Caco-2 (cell line): ENCODE results near the gene ODAD3. TPM values are rescaled to one million over a fixed set of nuclear protein-coding genes. Genes with fewer than 3 reads are reported as not detected.

ENCODE experiments used
- BruUV-seq: library from RNA; stranded (reverse); fragments of 400-500 nt; replicated peaks from 2 replicates; lab custom pipeline; 2021; lab: Mats Ljungman, UMichigan
- CTCF ChIA-PET: fragments of 300-600 bp; sonication (Branson Sonifier 250); formaldehyde crosslinking; loops from one replicate; lab custom pipeline; 2022; ENCODE audit warnings: antibody characterized with exemption; lab: Charles Lee
- POLR2A ChIA-PET: fragments of 300-600 bp; sonication (Branson Sonifier 250); formaldehyde crosslinking; loops from one replicate; lab custom pipeline; 2022; ENCODE audit warnings: antibody characterized with exemption; lab: Charles Lee
- DNase-seq, 2 experiments: peaks; one replicate each; pipeline versions ENCODE4 v3.0.0 to v3.0.0-alpha.2; 2020 to 2022
- H3K27me3 ChIP-seq: replicated peaks from 2 replicates; pipeline ENCODE4 v1.6.0; 2011; ENCODE audit warnings: low read length; ENCODE audit not compliant: control insufficient read depth, insufficient read depth
- H3K36me3 ChIP-seq: 2 replicates; pipeline ENCODE4 v1.5.1; 2011; ENCODE audit warnings: low read length; ENCODE audit not compliant: control insufficient read depth, insufficient read depth
- H3K4me1 ChIP-seq: fragments of 250-450 bp; sonication (Bioruptor Pico); 2 replicates; pipeline ENCODE4 v1.5.1; 2020; ENCODE audit warnings: mild to moderate bottlenecking
- H3K4me3 ChIP-seq: 2 replicates; pipeline ENCODE4 v1.5.1; 2011; ENCODE audit warnings: low read depth, mild to moderate bottlenecking, control low read depth, low read length
- H3K9me3 ChIP-seq: fragments of 250-450 bp; sonication (Bioruptor Pico); 2 replicates; pipeline ENCODE4 v1.5.1; 2020; ENCODE audit warnings: mild to moderate bottlenecking, moderate library complexity
- H3K27ac Mint-ChIP-seq: one replicate; pipeline ENCODE4 v1.8.0; 2022; ENCODE audit warnings: mixed read lengths; ENCODE audit not compliant: unreplicated experiment
- H3K27me3 Mint-ChIP-seq: one replicate; pipeline ENCODE4 v1.8.0; 2022; ENCODE audit warnings: mixed read lengths; ENCODE audit not compliant: insufficient read depth, unreplicated experiment
- H3K36me3 Mint-ChIP-seq: one replicate; pipeline ENCODE4 v1.8.0; 2022; ENCODE audit warnings: mild to moderate bottlenecking, mixed read lengths; ENCODE audit not compliant: insufficient read depth, unreplicated experiment
- H3K4me1 Mint-ChIP-seq: one replicate; pipeline ENCODE4 v1.8.0; 2022; ENCODE audit warnings: low read depth, mixed read lengths; ENCODE audit not compliant: unreplicated experiment
- H3K4me3 Mint-ChIP-seq: one replicate; pipeline ENCODE4 v1.8.0; 2022; ENCODE audit warnings: mild to moderate bottlenecking, moderate library complexity, mixed read lengths; ENCODE audit not compliant: unreplicated experiment
- H3K9me3 Mint-ChIP-seq: one replicate; pipeline ENCODE4 v1.8.0; 2022; ENCODE audit warnings: mixed read lengths; ENCODE audit not compliant: unreplicated experiment
- CTCF ChIP-seq, 2 experiments: fragments of 200-600 bp in 1 of 2; IDR thresholded peaks; 1 replicate in 1 of 2; 2 replicates in 1 of 2; pipeline versions ENCODE4 v1.5.1 to v1.8.0; 2011 to 2022; ENCODE audit warnings: antibody characterized with exemption in 1 of 2, control low read depth in 1 of 2, inconsistent platforms in 1 of 2, low read depth in 1 of 2, low read length in 1 of 2, mild to moderate bottlenecking in 1 of 2, moderate library complexity in 1 of 2; ENCODE audit not compliant: insufficient read depth in 1 of 2, severe bottlenecking in 1 of 2, unreplicated experiment in 1 of 2
- intact Hi-C: fragments of 100-400 bp; cut with micrococcal nuclease; formaldehyde crosslinking; loops from one replicate; pipeline ENCODE4 v1.10.0; 2022; ENCODE audit not compliant: unreplicated experiment
- total RNA-seq: library from RNA; stranded (reverse); gene quantifications from 2 replicates; pipeline ENCODE4 v1.2.3, GENCODE V29; 2022

Gene ODAD3
- total RNA-seq, 1 experiment from 2014 or later, result not detected

GRCh38 chr19:11375143-11375948 lies 59.6 kb downstream of the ODAD3 start:
- TF ChIP-seq CTCF (IDR thresholded peaks at IDR 0.05; ENCODE audit: insufficient read depth in 1 of 2, low read depth in 1 of 2, low read length in 1 of 2, severe bottlenecking in 1 of 2, unreplicated experiment in 1 of 2), result no peak
- peak overlapping the region; percentile 35 for H3K4me3 ChIP-seq
- Mint-ChIP-seq H3K27me3 (no peaks in the 10 kb centered on the region), H3K4me1 (no peaks in the 10 kb centered on the region), H3K4me3 (no peak overlapping the region), H3K27ac (no peak overlapping the region), H3K36me3 (peaks cover 6% of the 10 kb centered on the region), H3K9me3 (no peaks in the 10 kb centered on the region)
- no peaks in the 10 kb centered on the region for H3K9me3 ChIP-seq
- TSS peak; percentile 82 for BruUV-seq
- H3K4me1 ChIP-seq, result peaks cover 10% of the 10 kb centered on the region; the same call in 1 of the 2 replicates
- intact Hi-C loops, result loop anchor here (2.0 kb wide), 2 partner anchors 29 to 83 kb away; partner anchors contain the start of genes CCDC159 and TMEM205
- no peaks in the 10 kb centered on the region for H3K27me3 ChIP-seq
- DNase-seq, result no peak
- POLR2A ChIA-PET, result interaction anchor here (0.5 to 1.7 kb wide), 17 partner anchors 8 to 222 kb away, joined by 3 to 19 read pairs (median 5); partner anchors contain the start of genes CCDC159, ECSIT, EPOR and ODAD3
- CTCF ChIA-PET, result interaction anchor here (0.7 to 2.1 kb wide), 13 partner anchors 8 to 161 kb away, joined by 3 to 30 read pairs (median 4); partner anchors contain the start of genes EPOR, ODAD3, PRKCSH and RAB3D
- H3K36me3 ChIP-seq, result no peaks in the 10 kb centered on the region

- ChIA-PET CTCF (interaction anchor here (0.7 to 2.1 kb wide), 17 partner anchors 9 to 463 kb away, joined by 3 to 30 read pairs (median 4); partner anchors contain the start of genes EPOR, ODAD3, PRKCSH and RAB3D), POLR2A (interaction anchor here (0.5 to 1.7 kb wide), 19 partner anchors 9 to 1775 kb away, joined by 3 to 19 read pairs (median 6); partner anchors contain the start of genes CCDC159, ECSIT, EPOR and IER2)
- TSS peak; percentile 81 for BruUV-seq
- Mint-ChIP-seq H3K9me3 (no peaks in the 10 kb centered on the region), H3K27me3 (no peaks in the 10 kb centered on the region), H3K27ac (peak within 1 kb of the TSS; percentile 8), H3K36me3 (peaks cover 9% of the 10 kb centered on the region), H3K4me3 (peak within 1 kb of the TSS; percentile 41), H3K4me1 (no peaks in the 10 kb centered on the region)
- no peak for TF ChIP-seq CTCF (IDR thresholded peaks at IDR 0.05; ENCODE audit: insufficient read depth in 1 of 2, low read depth in 1 of 2, low read length in 1 of 2, severe bottlenecking in 1 of 2, unreplicated experiment in 1 of 2)
- Histone ChIP-seq H3K4me3 (peak within 1 kb of the TSS; percentile 85), H3K9me3 (no peaks in the 10 kb centered on the region), H3K36me3 (no peaks in the 10 kb centered on the region), H3K4me1 (peaks cover 10% of the 10 kb centered on the region; the same call in 1 of the 2 replicates), H3K27me3 (no peaks in the 10 kb centered on the region)
- peak; percentile 97 to 98 for DNase-seq
- intact Hi-C loops, result loop anchor here (2.0 kb wide), 2 partner anchors 28 to 82 kb away; partner anchors contain the start of genes CCDC159 and TMEM205
These were observed 60.3 kb downstream of the ODAD3 start, which contains the start of gene SWSAP1 for GRCh38 chr19:11374433-11375142. SWSAP1 (plus strand) TSS chr19:11374666; CDS start chr19:11374681, 15 bp downstream.
